H9 (cell line): ENCODE data around the gene IL4. TPM values are rescaled to one million over a fixed set of nuclear protein-coding genes. Genes with fewer than 3 reads are reported as not detected.

Experiments used
- DNase-seq: peaks from one replicate; pipeline ENCODE4 v3.0.0-alpha.2; 2017
- H2AFZ ChIP-seq: one replicate; pipeline ENCODE4 v1.6.1; 2013; ENCODE audit warnings: mild to moderate bottlenecking, low read length, control low read depth, moderate library complexity
- H2AK5ac ChIP-seq: 2 replicates; pipeline ENCODE4 v1.6.1; 2013; ENCODE audit warnings: low read length, control low read depth, mixed read lengths; ENCODE audit not compliant: insufficient read length
- H2BK120ac ChIP-seq: one replicate; pipeline ENCODE4 v1.6.1; 2013; ENCODE audit warnings: low read depth, mild to moderate bottlenecking, low read length, control low read depth, inconsistent platforms; ENCODE audit not compliant: poor library complexity, severe bottlenecking
- H2BK12ac ChIP-seq: 2 replicates; pipeline ENCODE4 v1.6.1; 2013; ENCODE audit warnings: low read length, control low read depth, mixed read lengths, low read depth; ENCODE audit not compliant: insufficient read length
- H2BK15ac ChIP-seq: 2 replicates; pipeline ENCODE4 v1.6.1; 2013; ENCODE audit warnings: low read depth, low read length, control low read depth
- H2BK20ac ChIP-seq: one replicate; pipeline ENCODE4 v1.6.1; 2013; ENCODE audit warnings: low read depth, mild to moderate bottlenecking, low read length, control low read depth, inconsistent platforms; ENCODE audit not compliant: poor library complexity, severe bottlenecking
- H2BK5ac ChIP-seq: 2 replicates; pipeline ENCODE4 v1.6.1; 2013; ENCODE audit warnings: low read length, control low read depth, mixed read lengths; ENCODE audit not compliant: insufficient read length
- H3K14ac ChIP-seq: 2 replicates; pipeline ENCODE4 v1.6.1; 2013; ENCODE audit warnings: low read length, control low read depth; ENCODE audit not compliant: insufficient read depth
- H3K18ac ChIP-seq: 2 replicates; pipeline ENCODE4 v1.6.1; 2013; ENCODE audit warnings: low read depth, mild to moderate bottlenecking, mixed read lengths, low read length, control low read depth; ENCODE audit not compliant: insufficient read length
- H3K23ac ChIP-seq: 2 replicates; pipeline ENCODE4 v1.6.1; 2013; ENCODE audit warnings: low read length, control low read depth, mixed read lengths, low read depth; ENCODE audit not compliant: insufficient read length
- H3K23me2 ChIP-seq: 2 replicates; pipeline ENCODE4 v1.6.1; 2013; ENCODE audit warnings: low read depth, mild to moderate bottlenecking, mixed read lengths, low read length, control low read depth; ENCODE audit not compliant: insufficient read length, poor library complexity, severe bottlenecking
- H3K27ac ChIP-seq: 2 replicates; pipeline ENCODE4 v1.5.1; 2013; ENCODE audit warnings: low read length, control low read depth, mixed read lengths, low read depth; ENCODE audit not compliant: insufficient read length
- H3K27me3 ChIP-seq: 2 replicates; pipeline ENCODE4 v1.6.1; 2013; ENCODE audit warnings: low read length, control low read depth, inconsistent platforms; ENCODE audit not compliant: insufficient read depth
- H3K4ac ChIP-seq: 2 replicates; pipeline ENCODE4 v1.6.1; 2013; ENCODE audit warnings: low read depth, mild to moderate bottlenecking, control low read depth, inconsistent platforms, low read length, moderate library complexity
- H3K4me1 ChIP-seq: 2 replicates; pipeline ENCODE4 v1.6.1; 2013; ENCODE audit warnings: low read length, control low read depth, inconsistent platforms; ENCODE audit not compliant: insufficient read depth
- H3K4me2 ChIP-seq: 2 replicates; pipeline ENCODE4 v1.6.1; 2013; ENCODE audit warnings: low read length, control low read depth, mixed read lengths; ENCODE audit not compliant: insufficient read length, insufficient read depth
- H3K56ac ChIP-seq: 2 replicates; pipeline ENCODE4 v1.6.1; 2013; ENCODE audit warnings: low read depth, mild to moderate bottlenecking, mixed read lengths, low read length, control low read depth; ENCODE audit not compliant: insufficient read length
- H3K79me1 ChIP-seq: 2 replicates; pipeline ENCODE4 v1.6.1; 2013; ENCODE audit warnings: low read depth, mild to moderate bottlenecking, moderate library complexity, low read length, control low read depth, inconsistent platforms; ENCODE audit not compliant: insufficient read depth, poor library complexity, severe bottlenecking
- H3K79me2 ChIP-seq: 2 replicates; pipeline ENCODE4 v1.6.1; 2013; ENCODE audit warnings: low read length, control low read depth, inconsistent platforms; ENCODE audit not compliant: insufficient read depth
- H3K9ac ChIP-seq: 2 replicates; pipeline ENCODE4 v1.6.1; 2013; ENCODE audit warnings: low read length, control low read depth, mixed read lengths; ENCODE audit not compliant: insufficient read length; ENCODE audit errors: extremely low read depth
- H3K9me3 ChIP-seq: one replicate; pipeline ENCODE4 v1.6.1; 2013; ENCODE audit warnings: low read depth, low read length, inconsistent platforms; ENCODE audit not compliant: control insufficient read depth
- H3T11ph ChIP-seq: one replicate; pipeline ENCODE4 v1.6.1; 2013; ENCODE audit warnings: mild to moderate bottlenecking, low read length, control low read depth, inconsistent platforms
- H4K20me1 ChIP-seq: one replicate; pipeline ENCODE4 v1.6.1; 2013; ENCODE audit not compliant: control insufficient read depth, insufficient read length, insufficient read depth
- H4K5ac ChIP-seq: 2 replicates; pipeline ENCODE4 v1.6.1; 2013; ENCODE audit warnings: low read depth, mild to moderate bottlenecking, mixed read lengths, low read length, control low read depth; ENCODE audit not compliant: insufficient read length
- H4K8ac ChIP-seq: replicated peaks from 2 replicates; pipeline ENCODE4 v1.6.1; 2013; ENCODE audit warnings: low read length, control low read depth, mixed read lengths, low read depth; ENCODE audit not compliant: insufficient read length
- H4K91ac ChIP-seq: 2 replicates; pipeline ENCODE4 v1.6.1; 2013; ENCODE audit warnings: low read depth, mild to moderate bottlenecking, moderate library complexity, mixed read lengths, low read length, control low read depth; ENCODE audit not compliant: insufficient read length
- H3K27ac Mint-ChIP-seq, 3 experiments: 2 replicates in 2 of 3; 3 replicates in 1 of 3; pipeline ENCODE4 v1.8.0; 2020 to 2021; ENCODE audit warnings: mixed read lengths in 3 of 3, mild to moderate bottlenecking in 1 of 3, moderate library complexity in 1 of 3
- H3K27me3 Mint-ChIP-seq: 2 replicates; pipeline ENCODE4 v1.8.0; 2021; ENCODE audit warnings: low read depth, mild to moderate bottlenecking, moderate library complexity, mixed read lengths
- H3K36me3 Mint-ChIP-seq, 3 experiments: 2 replicates in 2 of 3; 3 replicates in 1 of 3; pipeline ENCODE4 v1.8.0; 2020 to 2021; ENCODE audit warnings: low read depth in 3 of 3, mixed read lengths in 3 of 3; ENCODE audit not compliant: insufficient read depth in 1 of 3
- H3K4me1 Mint-ChIP-seq, 2 experiments: 2 replicates each; pipeline ENCODE4 v1.8.0; 2020; ENCODE audit warnings: mixed read lengths in 2 of 2
- H3K4me3 Mint-ChIP-seq, 2 experiments: 2 replicates in 1 of 2; 3 replicates in 1 of 2; pipeline ENCODE4 v1.8.0; 2020 to 2021; ENCODE audit warnings: mild to moderate bottlenecking in 2 of 2, mixed read lengths in 2 of 2, moderate library complexity in 1 of 2
- H3K9me3 Mint-ChIP-seq, 2 experiments: 2 replicates in 1 of 2; 3 replicates in 1 of 2; pipeline ENCODE4 v1.8.0; 2020; ENCODE audit warnings: mild to moderate bottlenecking in 2 of 2, mixed read lengths in 2 of 2, moderate library complexity in 1 of 2
- CTCF ChIP-seq: fragments of 200-600 bp; sonication (generic); conservative IDR thresholded peaks from 3 replicates; pipeline ENCODE4 v1.8.0; 2021; ENCODE audit warnings: antibody characterized with exemption, mild to moderate bottlenecking
- WGBS: extraction: QIAGEN DNeasy Blood & Tissue Kit; methylation state at CpG from one replicate; pipeline ENCODE4 v1.1.7; 2013; ENCODE audit warnings: missing lambda C conversion rate, low lambda C conversion rate, mixed read lengths; ENCODE audit not compliant: insufficient read length; ENCODE audit errors: extremely low coverage; 5-methylcytosine and 5-hydroxymethylcytosine counted together
- total RNA-seq: library from RNA; stranded (reverse); gene quantifications from 2 replicates; pipeline ENCODE4 v1.2.1, GENCODE V29; 2021

IL4 gene
- total RNA-seq, 1 experiment from 2014 or later = not detected

- no peak overlapping the region for H4K8ac ChIP-seq
- H3K79me1 ChIP-seq = no peaks in the 10 kb centered on the region
- H2BK12ac ChIP-seq = no peak overlapping the region
- Mint-ChIP-seq H3K4me3 (no peak overlapping the region), H3K27ac (0 out of 7 replicates have a peak overlapping the region, but pooled peaks of 1 of the 3 experiments have one; percentile 45), H3K36me3 (peaks cover 7 to 53% (median 41%) of the 10 kb centered on the region in 3 experiments), H3K9me3 (peaks cover 0 to 8% of the 10 kb centered on the region in 2 experiments; a peak in 1 of 5 replicates), H3K4me1 (peaks cover 13 to 16% of the 10 kb centered on the region in 2 experiments), H3K27me3 (no peaks in the 10 kb centered on the region; the same call in none of the 2 replicates)
- no peak overlapping the region for H3K23ac ChIP-seq
- no peaks in the 10 kb centered on the region for H3K23me2 ChIP-seq
- H2BK5ac ChIP-seq = no peak overlapping the region
- no peak overlapping the region for H3K18ac ChIP-seq
- no peak for TF ChIP-seq CTCF
- H3K9me3 ChIP-seq = no peaks in the 10 kb centered on the region
- no peak overlapping the region for H3K4me2 ChIP-seq
- no peak overlapping the region for H2AK5ac ChIP-seq
- H2BK120ac ChIP-seq = no peak overlapping the region
- H2BK15ac ChIP-seq = no peak overlapping the region
- no peak overlapping the region for H4K5ac ChIP-seq
- no peak overlapping the region for H2BK20ac ChIP-seq
- no peaks in the 10 kb centered on the region for H4K20me1 ChIP-seq
- no CpG with 5 or more reads among the region's 3 CpGs for WGBS
- no peak overlapping the region for H3K4ac ChIP-seq
- no peak overlapping the region for H3K56ac ChIP-seq
- H3K4me1 ChIP-seq = peaks cover 4% of the 10 kb centered on the region; the same call in 1 of the 2 replicates
- no peak overlapping the region for H3K27ac ChIP-seq
- H2AFZ ChIP-seq = no peak overlapping the region
- no peak overlapping the region for H3K9ac ChIP-seq
- no peak overlapping the region for H3K14ac ChIP-seq
- no peaks in the 10 kb centered on the region for H3K79me2 ChIP-seq
- no peaks in the 10 kb centered on the region for H3K27me3 ChIP-seq
- no peak overlapping the region for H3T11ph ChIP-seq
- no peak for DNase-seq
- no peak overlapping the region for H4K91ac ChIP-seq
These were observed 31.9 kb upstream of the IL4 start for GRCh38 chr5:132641841-132642240.
